Measurements from ENCODE around the gene ZNF567. TPM values are rescaled to one million over a fixed set of nuclear protein-coding genes. Genes with fewer than 3 reads are reported as not detected.
A peak's percentile ranks its signal among the peaks of the same experiment; 100 is the strongest.

Gene ZNF567
- total RNA-seq, 3 donors from 2014 or later (not counting 1 experiment from before 2014, with no cell fraction given): 5.6 to 11.8 (median 10.5) TPM

DNA sequence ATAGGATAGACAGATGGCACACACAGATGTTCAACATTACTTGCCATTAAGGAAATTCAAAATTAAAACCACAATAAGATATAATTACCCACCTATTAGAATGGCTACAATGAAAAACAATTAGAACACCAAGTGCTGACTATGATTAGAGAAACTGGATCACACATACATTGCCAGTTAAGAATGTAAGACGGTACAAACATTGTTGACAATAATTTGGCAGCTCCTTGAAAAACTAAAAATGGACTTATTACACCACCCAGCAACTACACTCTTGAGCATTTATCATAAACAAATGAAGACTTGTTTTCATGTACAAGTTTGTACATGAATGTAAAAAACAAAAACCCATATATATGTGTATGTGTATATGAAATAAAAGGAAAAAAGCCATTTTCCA, 34.5 kb upstream of the ZNF567 start:
- Mint-ChIP-seq H3K27ac (peak overlapping the region; percentile 20 to 58), H3K27me3 (ENCODE audit: low read depth in 2 of 2) (no peaks in the 10 kb centered on the region), H3K36me3 (peaks cover 60% of the 10 kb centered on the region)

GRCh38 chr19:36665832-36666231, 21.6 kb upstream of the ZNF567 start:
- peaks cover 2% of the 10 kb centered on the region for H3K9me3 ChIP-seq (ENCODE audit: control insufficient read depth, insufficient read depth, low read length)
- DNase-seq (peak in 1 of 2 donors; percentile 10), ATAC-seq (no peak)
- Mint-ChIP-seq H3K36me3 (peaks cover 15% of the 10 kb centered on the region), H3K9me3 (no peaks in the 10 kb centered on the region), H3K4me3 (peak overlapping the region; percentile 100), H3K4me1 (peaks cover 34 to 40% of the 10 kb centered on the region in 2 donors), H3K27ac (peak overlapping the region; percentile 98), H3K27me3 (ENCODE audit: low read depth in 2 of 2) (no peaks in the 10 kb centered on the region)
- peaks cover 20% of the 10 kb centered on the region for H3K4me1 ChIP-seq (ENCODE audit: control insufficient read depth, insufficient read depth, low read length)
- H3K27me3 ChIP-seq (ENCODE audit: control insufficient read depth, insufficient read depth, low read length): no peaks in the 10 kb centered on the region
- peaks cover 9% of the 10 kb centered on the region for H3K36me3 ChIP-seq (ENCODE audit: control insufficient read depth, insufficient read depth, low read length)
- H3K27ac ChIP-seq (ENCODE audit: low read length): no peak overlapping the region
- TF ChIP-seq, protein P1, sequence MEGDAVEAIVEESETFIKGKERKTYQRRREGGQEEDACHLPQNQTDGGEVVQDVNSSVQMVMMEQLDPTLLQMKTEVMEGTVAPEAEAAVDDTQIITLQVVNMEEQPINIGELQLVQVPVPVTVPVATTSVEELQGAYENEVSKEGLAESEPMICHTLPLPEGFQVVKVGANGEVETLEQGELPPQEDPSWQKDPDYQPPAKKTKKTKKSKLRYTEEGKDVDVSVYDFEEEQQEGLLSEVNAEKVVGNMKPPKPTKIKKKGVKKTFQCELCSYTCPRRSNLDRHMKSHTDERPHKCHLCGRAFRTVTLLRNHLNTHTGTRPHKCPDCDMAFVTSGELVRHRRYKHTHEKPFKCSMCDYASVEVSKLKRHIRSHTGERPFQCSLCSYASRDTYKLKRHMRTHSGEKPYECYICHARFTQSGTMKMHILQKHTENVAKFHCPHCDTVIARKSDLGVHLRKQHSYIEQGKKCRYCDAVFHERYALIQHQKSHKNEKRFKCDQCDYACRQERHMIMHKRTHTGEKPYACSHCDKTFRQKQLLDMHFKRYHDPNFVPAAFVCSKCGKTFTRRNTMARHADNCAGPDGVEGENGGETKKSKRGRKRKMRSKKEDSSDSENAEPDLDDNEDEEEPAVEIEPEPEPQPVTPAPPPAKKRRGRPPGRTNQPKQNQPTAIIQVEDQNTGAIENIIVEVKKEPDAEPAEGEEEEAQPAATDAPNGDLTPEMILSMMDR (IDR thresholded peaks at IDR 0.05): no peak
- WGBS (ENCODE audit: insufficient coverage): 63% methylated on average over 14 of the region's 14 CpGs
- intact Hi-C loops (cut with micrococcal nuclease): loop anchor here (1.0 to 10.0 kb wide), 6 partner anchors 21 to 181 kb away; partner anchors contain the start of genes ZNF260, ZNF382, ZNF529 and ZNF566
- peak overlapping the region; percentile 80 for H3K4me3 ChIP-seq (ENCODE audit: low read length)

More for the DNA sequence above, 34.5 kb upstream of the ZNF567 start:
- H3K4me3 Mint-ChIP-seq: no peak overlapping the region
- peaks cover 55% of the 10 kb centered on the region for H3K36me3 ChIP-seq (ENCODE audit: control insufficient read depth, insufficient read depth, low read length)
- H3K27ac ChIP-seq (ENCODE audit: low read length): no peak overlapping the region
- no peak for ATAC-seq
- TF ChIP-seq, protein P1 (IDR thresholded peaks at IDR 0.05): no peak
- DNase-seq: no peak
- H3K9me3 ChIP-seq (ENCODE audit: control insufficient read depth, insufficient read depth, low read length): peaks cover 32% of the 10 kb centered on the region
- intact Hi-C loops (cut with micrococcal nuclease): no loop called here
- H3K4me1 ChIP-seq (ENCODE audit: control insufficient read depth, insufficient read depth, low read length): no peaks in the 10 kb centered on the region
- H3K9me3 Mint-ChIP-seq: peaks cover 8 to 22% of the 10 kb centered on the region in 2 donors
- WGBS (ENCODE audit: insufficient coverage): 100% methylated on average over 1 of the region's 1 CpG
- no peaks in the 10 kb centered on the region for H3K4me1 Mint-ChIP-seq
- no peak overlapping the region for H3K4me3 ChIP-seq (ENCODE audit: low read length)
- no peaks in the 10 kb centered on the region for H3K27me3 ChIP-seq (ENCODE audit: control insufficient read depth, insufficient read depth, low read length)

DNA sequence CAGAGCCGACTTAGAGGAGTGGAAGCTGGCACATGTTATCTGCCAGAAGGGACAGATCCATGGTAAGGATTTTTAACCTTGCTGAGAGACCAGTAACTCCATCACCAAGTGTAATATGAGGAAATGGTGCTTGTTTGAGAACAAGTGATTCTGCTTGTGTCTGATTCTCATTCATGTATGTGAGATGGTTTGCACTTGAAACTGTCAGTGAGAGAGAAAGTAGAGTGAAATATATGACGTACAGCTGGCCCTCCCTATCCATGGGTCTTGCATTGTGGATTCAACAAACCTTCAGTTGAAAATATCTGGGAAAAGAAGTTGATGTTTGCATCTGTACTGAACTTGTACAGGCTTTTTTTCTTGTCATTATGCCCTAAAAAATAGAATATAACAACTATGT, 18.8 kb upstream of the ZNF567 start:
- peak overlapping the region; percentile 60 to 98 for H3K27ac Mint-ChIP-seq
- no peak for ATAC-seq
- intact Hi-C loops (cut with micrococcal nuclease): loop anchor here (10.0 kb wide), 1 partner anchor 184 kb away; the partner anchor contains the start of gene ZNF566
- H3K27me3 Mint-ChIP-seq (ENCODE audit: low read depth in 2 of 2): no peaks in the 10 kb centered on the region
- peaks cover 6% of the 10 kb centered on the region for H3K36me3 Mint-ChIP-seq
- no peaks in the 10 kb centered on the region for H3K27me3 ChIP-seq (ENCODE audit: control insufficient read depth, insufficient read depth, low read length)
- H3K4me3 ChIP-seq (ENCODE audit: low read length): no peak overlapping the region
- no peak for DNase-seq
- peaks cover 5% of the 10 kb centered on the region for H3K9me3 ChIP-seq (ENCODE audit: control insufficient read depth, insufficient read depth, low read length)
- no peaks in the 10 kb centered on the region for H3K9me3 Mint-ChIP-seq
- H3K4me1 Mint-ChIP-seq: peaks cover 34 to 40% of the 10 kb centered on the region in 2 donors
- H3K36me3 ChIP-seq (ENCODE audit: control insufficient read depth, insufficient read depth, low read length): peaks cover 3% of the 10 kb centered on the region
- peak overlapping the region; percentile 100 for H3K4me3 Mint-ChIP-seq
- TF ChIP-seq, protein P1 (IDR thresholded peaks at IDR 0.05): no peak
- H3K4me1 ChIP-seq (ENCODE audit: control insufficient read depth, insufficient read depth, low read length): peaks cover 20% of the 10 kb centered on the region
- 98% methylated on average over 2 of the region's 2 CpGs for WGBS (ENCODE audit: insufficient coverage)
- H3K27ac ChIP-seq (ENCODE audit: low read length): no peak overlapping the region

DNA sequence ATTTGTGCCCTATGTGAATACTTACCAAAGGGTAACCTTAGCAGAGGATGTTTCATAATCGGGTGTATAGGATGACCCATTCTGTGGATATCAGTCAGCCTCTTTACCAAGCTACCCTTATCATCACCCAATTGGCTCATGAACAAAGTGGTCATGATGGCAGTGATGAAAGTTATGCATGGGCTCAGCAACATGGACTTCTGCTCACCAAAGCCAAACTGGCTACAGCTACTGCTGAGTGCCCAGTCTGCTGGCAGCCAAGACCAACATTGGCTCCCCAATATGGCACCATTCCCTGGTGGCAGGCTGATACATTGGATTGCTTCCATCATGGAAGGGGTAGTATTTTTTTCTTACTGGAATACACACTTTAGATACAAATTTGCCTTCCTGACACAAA, 15.0 kb upstream of the ZNF567 start:
- Mint-ChIP-seq H3K27ac (no peak overlapping the region), H3K4me3 (no peak overlapping the region), H3K9me3 (no peaks in the 10 kb centered on the region), H3K4me1 (peaks cover 8 to 16% of the 10 kb centered on the region in 2 donors), H3K27me3 (ENCODE audit: low read depth in 2 of 2) (no peaks in the 10 kb centered on the region), H3K36me3 (no peaks in the 10 kb centered on the region)
- Histone ChIP-seq H3K4me3 (ENCODE audit: low read length) (no peak overlapping the region), H3K4me1 (ENCODE audit: control insufficient read depth, insufficient read depth, low read length) (peaks cover 9% of the 10 kb centered on the region), H3K27ac (ENCODE audit: low read length) (no peak overlapping the region), H3K27me3 (ENCODE audit: control insufficient read depth, insufficient read depth, low read length) (no peaks in the 10 kb centered on the region), H3K36me3 (ENCODE audit: control insufficient read depth, insufficient read depth, low read length) (no peaks in the 10 kb centered on the region), H3K9me3 (ENCODE audit: control insufficient read depth, insufficient read depth, low read length) (peaks cover 5% of the 10 kb centered on the region)
- ATAC-seq: no peak
- WGBS (ENCODE audit: insufficient coverage): no CpG with 5 or more reads among the region's 1 CpG
- DNase-seq: no peak
- TF ChIP-seq, protein P1 (IDR thresholded peaks at IDR 0.05): no peak
- intact Hi-C loops (cut with micrococcal nuclease): no loop called here

Data from natural killer cell (primary cell).